Right ventricle myocardium inferior (tissue), 1 donor: Measurements from ENCODE around the gene ANKRD10. TPM values are rescaled to one million over a fixed set of nuclear protein-coding genes. Genes with fewer than 3 reads are reported as not detected.
"Not testable (repeated sequence)": the region's sequence is repeated elsewhere in the genome, so short reads cannot be mapped to it uniquely, and the experiment has no call there.

ENCODE experiments used
- ATAC-seq: fragments of 200-7000 bp; cut with Tn5 transposase; one replicate; pipeline ENCODE4 v1.9.1; 2020; ENCODE audit warnings: mild to moderate bottlenecking, moderate library complexity
- DNase-seq: peaks from one replicate; pipeline ENCODE4 v3.0.0; 2021; ENCODE audit errors: missing footprints
- intact Hi-C: fragments of 100-400 bp; cut with DNase I; formaldehyde crosslinking; loops from one replicate; pipeline ENCODE4 v1.11.0; 2022
- total RNA-seq: library from RNA; stranded (reverse); fragmentation: NEBNext Ultra II Directional; extraction: Animal tissue kit (Norgen Biotek cat#: 25700); gene quantifications from one replicate; pipeline ENCODE4 v1.2.1, GENCODE V29; 2021
- donor health status: DM: no; HTN: yes; CAD: no; lungs with severe emphysema.

Gene ANKRD10
- total RNA-seq, 1 donor from 2014 or later: 48.6 TPM

DNA sequence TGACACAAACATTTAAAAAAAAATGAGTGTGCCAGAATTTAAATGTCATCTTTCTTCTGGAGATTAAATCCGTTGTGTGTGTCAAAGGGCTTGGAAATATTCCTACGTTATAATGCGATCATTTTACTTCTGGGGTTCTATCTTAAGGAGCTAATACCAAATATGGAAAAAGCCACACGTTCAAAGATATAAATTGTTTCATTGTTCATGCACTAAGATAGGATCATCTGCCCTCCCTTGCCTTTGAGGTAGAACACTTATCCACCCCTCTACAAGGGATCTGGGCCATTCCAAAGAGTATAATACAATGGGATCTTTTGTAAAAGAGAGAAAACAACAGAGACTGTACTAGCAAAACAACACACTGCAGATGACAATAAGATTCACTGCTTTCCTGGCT, 64.9 kb downstream of the ANKRD10 start:
- intact Hi-C loops: loop anchor here (10.0 kb wide), 1 partner anchor 195 kb away; no protein-coding TSS in a partner anchor
- ATAC-seq: no peak
- no peak for DNase-seq

DNA sequence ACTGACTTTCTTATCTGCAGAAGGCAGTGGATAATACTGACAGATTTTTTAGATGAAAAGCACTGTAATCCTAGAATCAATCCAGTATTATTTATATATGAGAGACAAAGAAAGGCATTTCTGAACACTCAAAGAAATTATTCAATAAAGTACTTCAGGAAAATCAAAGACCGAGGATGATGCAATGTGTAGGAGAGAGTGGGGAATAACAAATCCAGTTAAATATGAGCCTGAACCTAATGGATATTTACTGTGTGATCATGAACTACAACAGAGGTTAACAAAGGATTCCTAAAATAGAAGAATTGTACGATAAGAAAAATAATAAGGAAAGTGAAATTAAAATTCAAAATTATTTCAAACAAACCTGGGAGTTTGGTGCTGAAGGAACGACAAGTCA, 69.3 kb downstream of the ANKRD10 start:
- ATAC-seq (no peak), DNase-seq (no peak)
- intact Hi-C loops: no loop called here

DNA sequence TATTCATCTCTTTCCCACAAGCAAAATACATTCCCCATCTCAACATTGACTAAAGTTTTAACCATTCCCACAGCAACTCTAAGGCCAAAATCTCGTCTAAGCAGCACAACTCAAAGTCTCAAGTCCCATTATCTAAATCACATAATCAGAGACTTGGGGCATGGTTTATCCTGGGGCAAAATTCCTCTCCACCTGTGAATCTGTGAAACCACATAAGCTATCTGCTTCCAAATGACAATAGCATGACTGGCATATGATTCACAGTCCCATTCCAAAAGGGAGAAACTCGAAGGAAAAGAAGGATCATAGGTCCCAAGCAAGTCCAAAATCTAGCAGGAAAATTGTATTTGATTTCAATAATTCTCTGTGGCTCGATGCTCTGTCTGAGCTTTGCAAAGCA, 73.0 kb downstream of the ANKRD10 start:
- ATAC-seq: no peak
- intact Hi-C loops: no loop called here
- DNase-seq: no peak

DNA sequence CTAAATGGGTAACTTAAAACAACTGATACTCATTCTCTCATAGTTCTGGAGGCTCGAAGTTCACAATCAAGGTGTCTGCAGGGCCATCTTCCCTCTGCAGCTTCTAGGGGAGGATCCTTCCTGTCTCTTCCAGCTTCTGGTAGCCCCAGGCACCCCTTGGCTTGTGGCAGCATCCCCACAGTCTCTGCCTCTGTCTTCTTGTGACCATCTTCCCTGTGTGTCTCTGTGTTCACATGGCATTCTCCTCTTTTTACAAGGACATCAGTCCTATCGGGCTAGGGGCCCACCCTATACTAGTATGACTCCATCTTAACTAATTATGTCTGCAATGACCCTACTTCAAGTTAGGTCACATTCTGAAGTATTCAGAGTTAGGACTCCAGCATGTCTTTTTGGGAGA, 73.5 kb downstream of the ANKRD10 start:
- DNase-seq: no peak
- intact Hi-C loops: no loop called here
- no peak for ATAC-seq

DNA sequence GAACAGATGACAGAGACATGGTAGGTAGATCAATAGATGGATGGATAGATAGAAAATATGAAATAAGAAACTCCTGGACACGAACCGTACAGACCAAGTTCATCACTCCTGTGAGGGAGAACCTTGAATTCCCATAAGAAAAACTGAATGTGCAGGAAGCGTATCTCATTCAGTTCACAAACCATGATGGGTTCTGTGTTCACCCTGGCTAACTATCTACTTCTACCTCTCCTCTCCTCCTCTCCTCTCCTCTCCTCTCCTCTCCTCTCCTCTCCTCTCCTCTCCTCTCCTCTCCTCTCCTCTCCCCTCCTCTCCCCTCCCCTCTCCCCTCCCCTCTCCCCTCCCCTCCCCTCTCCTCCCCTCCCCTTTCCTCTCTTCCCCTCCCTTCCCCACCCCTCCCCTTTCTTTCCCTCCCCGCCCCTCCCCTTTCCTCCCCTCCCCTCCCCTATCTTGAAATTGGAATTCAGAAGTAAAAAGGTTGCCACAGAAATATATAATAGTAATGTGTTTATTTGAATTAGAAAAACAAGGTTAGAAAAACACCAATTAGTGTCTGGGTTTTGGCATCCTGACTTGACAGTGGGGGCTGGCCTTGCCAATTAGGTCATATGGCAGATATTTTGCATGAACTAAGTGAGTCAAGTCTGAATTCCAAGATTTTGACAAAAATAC, 75.9 kb downstream of the ANKRD10 start:
- ATAC-seq (no peak), DNase-seq (no peak)
- intact Hi-C loops: no loop called here

DNA sequence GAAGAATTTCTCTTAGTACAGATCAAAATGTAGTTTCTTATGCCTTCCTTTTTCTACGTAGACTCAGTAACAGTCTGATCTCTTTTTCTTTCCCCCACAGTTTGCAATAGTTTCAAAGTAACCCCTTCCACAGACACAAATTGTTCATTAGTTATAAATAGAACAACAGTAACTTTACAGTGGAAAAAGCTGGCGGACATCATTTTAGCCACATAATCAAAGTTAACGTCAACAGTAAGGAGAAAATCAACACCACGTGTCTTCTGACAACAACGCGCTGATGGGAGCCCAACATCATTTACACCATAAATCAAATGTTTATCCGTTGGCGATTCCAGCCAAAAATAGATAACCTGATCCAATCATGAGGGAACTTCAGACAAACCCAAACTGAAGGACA, 76.8 kb downstream of the ANKRD10 start:
- no peak for DNase-seq
- ATAC-seq: no peak
- intact Hi-C loops: no loop called here

DNA sequence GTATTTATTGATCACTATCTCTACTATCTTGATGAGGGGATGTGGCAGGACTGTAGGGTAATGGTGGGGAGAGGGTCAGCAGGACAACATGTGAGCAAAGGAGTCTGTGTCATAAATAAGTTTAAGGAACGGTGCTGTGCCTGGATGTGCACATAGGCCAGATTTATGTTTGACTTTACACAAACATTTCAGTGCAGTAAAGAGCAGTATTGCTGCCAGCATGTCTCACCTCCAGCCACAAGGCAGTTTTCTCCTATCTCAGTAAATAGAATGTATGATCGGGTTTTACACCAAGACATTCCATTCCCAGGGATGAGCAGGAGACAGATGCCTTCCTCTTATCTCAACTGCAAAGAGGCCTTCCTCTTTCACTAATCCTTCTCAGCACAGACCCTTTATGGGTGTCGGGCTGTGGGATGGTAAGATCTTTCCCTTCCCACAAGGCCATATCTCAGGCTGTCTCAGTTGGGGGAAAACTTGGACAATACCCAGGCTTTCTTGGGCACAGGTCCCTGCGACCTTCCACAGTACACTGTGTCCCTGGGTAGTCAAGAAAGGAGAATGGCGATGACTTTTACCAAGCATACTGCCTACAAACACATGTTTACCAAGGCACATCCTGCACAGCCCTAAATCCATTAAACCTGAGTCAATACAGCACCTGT, 77.3 kb downstream of the ANKRD10 start:
- DNase-seq, ATAC-seq, intact Hi-C loops: not testable (repeated sequence)

DNA sequence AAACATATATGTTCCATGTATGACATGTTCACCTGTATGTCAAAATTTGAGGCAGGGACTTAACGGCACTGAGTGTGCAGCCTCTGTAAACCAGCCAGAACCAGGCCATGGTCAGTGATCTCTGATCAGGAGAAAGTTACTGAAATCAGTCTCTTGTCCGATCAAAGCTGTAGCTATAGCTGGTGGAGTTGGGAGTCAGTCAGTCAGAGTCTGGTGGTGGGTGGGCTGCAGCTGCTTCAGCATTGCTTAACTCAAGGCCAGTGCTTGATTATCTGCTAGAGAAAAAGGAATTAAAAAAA, 78.3 kb downstream of the ANKRD10 start:
- ATAC-seq (no peak), DNase-seq (no peak)
- intact Hi-C loops: no loop called here

DNA sequence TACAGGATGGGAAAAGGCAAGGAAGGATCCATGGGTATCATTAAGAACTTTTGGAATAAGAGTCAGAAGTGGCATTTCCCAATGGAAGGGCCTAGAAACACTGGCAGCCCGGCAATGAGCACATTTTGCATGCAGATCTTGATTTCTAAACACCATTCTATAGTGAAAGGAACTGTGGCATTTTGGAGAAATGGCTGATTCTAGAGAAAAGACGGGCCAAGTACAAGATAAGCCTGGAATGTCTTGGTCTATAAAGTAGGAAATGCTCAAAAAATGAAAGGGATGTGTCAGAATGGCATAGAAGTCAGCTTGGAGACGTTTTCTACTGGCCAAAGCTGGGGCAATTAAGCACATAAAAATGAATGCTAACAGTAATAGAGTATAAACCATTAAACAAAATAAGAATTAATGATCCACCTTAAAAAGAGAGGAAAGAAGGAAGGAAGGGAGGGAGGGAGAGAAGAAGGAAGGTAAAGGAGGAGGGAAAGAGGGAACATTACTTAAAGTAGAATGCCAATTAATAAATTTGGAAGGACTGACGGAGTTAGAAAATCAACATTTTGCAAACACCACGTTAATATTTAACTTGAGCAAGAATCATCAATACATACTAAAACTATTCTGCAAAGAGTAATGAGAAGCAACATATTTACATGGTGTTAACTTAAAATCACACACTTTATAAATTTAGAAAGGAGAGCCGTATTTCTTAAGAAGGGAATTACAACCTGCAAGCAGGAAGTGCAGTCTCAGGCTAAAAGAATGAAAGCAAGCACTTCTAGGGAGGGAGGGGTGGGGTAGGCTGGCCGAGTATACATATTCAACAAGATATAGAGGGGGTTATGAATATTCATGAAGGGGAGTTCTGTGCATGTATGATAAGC, 78.9 kb downstream of the ANKRD10 start:
- ATAC-seq: no peak
- intact Hi-C loops: no loop called here
- DNase-seq: no peak

DNA sequence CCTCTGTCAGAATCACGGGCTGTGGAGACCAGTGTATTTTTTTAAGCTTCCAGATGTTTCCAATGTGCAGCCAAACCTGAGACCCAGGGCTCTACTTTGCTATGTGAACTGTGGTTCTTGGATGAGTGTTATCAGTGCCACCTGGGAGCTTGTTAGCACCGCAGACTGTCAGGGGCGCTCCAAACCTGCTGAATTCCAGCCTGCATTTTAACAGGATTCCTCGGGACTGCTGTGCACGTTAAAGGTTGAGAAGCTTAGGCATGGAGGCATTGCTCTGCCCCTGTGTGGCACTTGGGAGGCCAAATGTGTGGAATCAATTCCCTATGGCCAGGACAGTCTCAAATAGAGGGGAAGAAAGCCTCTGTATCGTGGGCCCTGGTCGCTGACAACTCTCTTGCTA, 80.3 kb downstream of the ANKRD10 start:
- no peak for ATAC-seq

DNA sequence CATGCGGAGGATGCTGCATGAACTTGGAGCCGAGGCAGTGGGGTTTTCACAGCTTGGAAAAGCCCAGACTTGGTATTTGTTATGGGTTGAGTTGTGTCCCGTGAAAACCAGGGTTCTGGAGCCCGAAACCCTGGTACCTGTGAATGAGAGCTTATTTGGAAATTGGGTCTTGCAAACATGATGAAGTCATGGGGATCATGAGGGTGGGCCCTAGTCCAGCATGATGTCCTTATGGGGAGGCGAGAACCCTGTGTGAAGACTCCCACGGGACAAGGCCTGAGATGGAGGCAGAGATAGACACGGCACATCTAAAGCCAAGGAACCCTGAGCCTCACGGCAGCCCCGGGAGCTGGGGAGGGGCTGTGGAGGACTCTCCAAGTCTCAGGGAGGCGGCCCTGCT, 82.3 kb downstream of the ANKRD10 start:
- no peak for DNase-seq
- no peak for ATAC-seq
- intact Hi-C loops: no loop called here

More for the DNA sequence above, 80.3 kb downstream of the ANKRD10 start:
- intact Hi-C loops: no loop called here
- no peak for DNase-seq

DNA sequence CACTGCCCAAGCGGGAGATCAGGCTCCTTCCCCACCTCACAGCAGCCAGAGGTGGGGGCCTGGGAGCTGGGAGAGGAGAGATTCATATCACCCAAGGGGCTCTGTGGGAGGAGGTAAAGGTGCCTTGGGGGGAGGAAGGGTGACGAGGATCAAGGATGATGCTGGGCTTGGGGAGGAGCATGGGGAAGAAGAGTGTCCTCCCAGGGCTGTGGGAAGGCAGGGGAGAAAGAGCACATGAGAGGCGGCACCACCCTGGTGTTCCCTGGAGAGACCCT, 82.7 kb downstream of the ANKRD10 start:
- no peak for ATAC-seq
- intact Hi-C loops: no loop called here
- no peak for DNase-seq

DNA sequence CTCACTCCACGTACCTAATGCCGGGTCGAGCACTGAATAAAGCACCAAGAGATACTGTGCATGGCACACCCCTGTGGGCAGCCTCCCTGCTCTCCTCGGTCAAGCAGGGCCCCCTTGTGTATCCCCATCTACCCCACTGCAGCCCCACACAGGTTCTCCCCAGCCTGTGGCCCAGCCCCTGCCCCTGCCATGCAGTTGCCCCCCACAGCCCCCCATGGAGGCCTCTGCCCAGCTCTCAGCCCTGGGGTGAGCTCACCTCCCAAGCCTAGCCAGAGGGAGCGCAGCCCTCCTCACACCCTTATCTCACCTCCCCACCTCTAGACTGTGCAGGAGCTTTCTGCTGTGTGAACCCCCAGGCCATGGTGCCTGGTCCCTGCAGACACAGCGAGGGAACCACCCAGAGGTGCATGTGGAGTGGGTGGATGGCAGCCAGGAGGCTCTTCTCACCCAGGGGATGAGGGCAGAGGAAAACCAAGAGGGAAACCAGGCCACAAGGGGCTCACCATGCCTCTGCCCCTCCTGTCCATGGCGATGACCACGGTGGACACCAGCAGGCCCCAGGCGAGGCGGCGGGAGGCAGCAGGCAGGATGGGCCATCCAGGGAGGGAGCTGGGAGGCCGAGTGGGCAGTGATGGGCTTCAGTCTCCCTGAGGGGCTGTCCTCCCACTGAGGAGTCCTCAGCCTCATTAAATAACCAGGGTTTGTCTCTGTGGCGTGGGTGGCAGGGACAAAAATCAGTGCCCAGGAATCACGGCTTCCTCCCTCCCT, 83.2 kb downstream of the ANKRD10 start:
- DNase-seq (no peak), ATAC-seq (no peak)
- intact Hi-C loops: no loop called here

DNA sequence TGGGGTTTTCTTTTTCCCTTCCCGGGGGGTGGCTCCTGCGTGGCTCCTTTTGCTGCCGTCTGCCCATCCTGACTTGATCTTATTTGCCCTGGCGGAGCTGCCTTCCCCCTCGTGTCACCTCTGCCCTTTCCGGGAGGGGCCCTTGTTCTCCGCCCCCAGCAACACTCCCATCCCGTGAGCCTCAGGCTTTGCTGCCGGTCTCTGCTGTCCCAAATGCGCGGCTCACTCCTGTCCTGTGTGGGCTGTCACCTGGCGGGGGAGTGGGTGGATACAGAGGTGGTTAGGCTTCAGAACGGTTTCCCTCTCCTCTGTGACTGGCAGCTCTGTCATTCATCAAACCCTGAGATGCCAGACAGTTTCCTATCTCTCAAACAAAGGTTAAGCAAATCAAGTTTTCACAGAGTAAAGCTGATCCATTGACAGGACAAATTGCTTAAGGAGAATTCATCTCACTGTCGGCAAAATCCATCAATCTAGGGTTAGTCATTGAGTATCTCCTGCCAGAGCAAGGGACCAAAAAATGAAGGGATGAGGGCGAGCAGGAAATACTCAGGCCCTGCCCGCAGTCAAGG, 84.0 kb downstream of the ANKRD10 start:
- DNase-seq: no peak
- intact Hi-C loops: no loop called here
- ATAC-seq: no peak

DNA sequence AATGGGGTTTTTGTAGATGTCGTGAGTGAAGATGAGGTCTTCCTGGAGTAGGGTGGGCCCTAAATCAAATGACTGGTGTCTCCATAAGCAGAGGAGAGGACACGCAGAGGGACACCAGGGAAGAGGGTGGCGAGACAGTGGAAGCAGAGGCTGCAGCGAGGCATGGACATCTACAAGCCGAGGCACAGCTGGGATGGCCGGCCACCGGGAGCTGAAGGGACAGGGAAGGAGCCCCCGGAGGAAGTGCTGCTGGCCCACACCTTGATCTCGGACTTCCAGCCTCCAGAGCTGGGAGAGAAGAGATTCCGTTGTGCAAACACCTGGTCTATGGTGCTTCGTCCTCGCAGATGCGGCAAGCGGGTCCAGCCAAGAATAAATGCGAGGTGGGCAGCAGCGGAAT, 84.5 kb downstream of the ANKRD10 start:
- intact Hi-C loops: no loop called here
- no peak for DNase-seq
- ATAC-seq: no peak

DNA sequence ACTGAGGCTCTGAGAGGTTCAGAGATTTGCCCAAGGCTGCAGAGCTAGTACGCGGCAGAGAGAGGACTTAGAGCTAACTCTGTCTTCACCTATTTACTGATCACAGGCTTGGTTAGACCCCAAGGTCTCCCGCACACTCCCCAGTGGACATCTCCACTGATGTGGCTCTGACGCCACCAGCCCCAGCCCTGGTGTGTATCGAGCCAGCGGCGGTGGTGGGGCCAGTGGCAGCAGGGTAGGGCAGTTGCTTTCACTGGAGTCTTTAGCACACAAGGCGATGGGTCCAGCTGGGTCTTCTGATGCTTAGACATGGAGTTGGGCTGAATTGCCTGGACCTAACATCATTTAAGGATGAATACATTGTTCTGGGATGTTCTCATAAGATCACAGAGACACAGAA, 85.4 kb downstream of the ANKRD10 start:
- intact Hi-C loops: no loop called here
- DNase-seq (no peak), ATAC-seq (no peak)

DNA sequence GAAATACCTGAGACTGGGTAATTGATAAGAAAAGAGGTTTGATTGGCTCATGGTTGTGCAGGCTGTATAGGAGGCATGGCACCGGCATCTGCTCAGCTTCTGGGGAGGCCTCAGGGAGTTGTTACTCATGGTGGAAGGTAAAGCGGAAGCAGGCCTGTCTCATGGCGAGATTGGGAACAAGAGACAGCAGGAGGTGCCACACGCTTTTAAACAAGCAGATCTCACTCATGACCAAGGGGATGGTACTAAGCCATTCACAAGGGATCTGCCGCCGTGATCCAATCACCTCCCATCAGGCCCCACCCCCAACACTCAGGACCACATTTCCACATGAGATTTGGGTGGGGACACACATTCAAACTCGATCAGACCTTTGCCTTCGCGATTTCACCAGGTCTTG, 86.2 kb downstream of the ANKRD10 start:
- ATAC-seq (no peak), DNase-seq (no peak)
- intact Hi-C loops: no loop called here
